ENCODE results near the gene DNAJC27.

GRCh38 chr2:24922556-24922955 lies 49.2 kb downstream of the DNAJC27 start:
- TF ChIP-seq CTCF (IDR thresholded peaks at IDR 0.05; ENCODE audit: low read depth, low read length): no peak
- TF ChIP-seq EZH2phosphoT487 (IDR thresholded peaks at IDR 0.05; ENCODE audit: low read depth): no peak
